NOMO-1 (cell line): ENCODE data around the gene TMEM132E.
"Not testable (repeated sequence)": the region's sequence is repeated elsewhere in the genome, so short reads cannot be mapped to it uniquely, and the experiment has no call there.

ENCODE experiments used
- DNase-seq, 2 experiments: peaks; one replicate each; lab custom pipeline; 2025; ENCODE audit not compliant: unreplicated experiment in 2 of 2; lab: John Stamatoyannopoulos, UW

TMEM132E gene, protein sequence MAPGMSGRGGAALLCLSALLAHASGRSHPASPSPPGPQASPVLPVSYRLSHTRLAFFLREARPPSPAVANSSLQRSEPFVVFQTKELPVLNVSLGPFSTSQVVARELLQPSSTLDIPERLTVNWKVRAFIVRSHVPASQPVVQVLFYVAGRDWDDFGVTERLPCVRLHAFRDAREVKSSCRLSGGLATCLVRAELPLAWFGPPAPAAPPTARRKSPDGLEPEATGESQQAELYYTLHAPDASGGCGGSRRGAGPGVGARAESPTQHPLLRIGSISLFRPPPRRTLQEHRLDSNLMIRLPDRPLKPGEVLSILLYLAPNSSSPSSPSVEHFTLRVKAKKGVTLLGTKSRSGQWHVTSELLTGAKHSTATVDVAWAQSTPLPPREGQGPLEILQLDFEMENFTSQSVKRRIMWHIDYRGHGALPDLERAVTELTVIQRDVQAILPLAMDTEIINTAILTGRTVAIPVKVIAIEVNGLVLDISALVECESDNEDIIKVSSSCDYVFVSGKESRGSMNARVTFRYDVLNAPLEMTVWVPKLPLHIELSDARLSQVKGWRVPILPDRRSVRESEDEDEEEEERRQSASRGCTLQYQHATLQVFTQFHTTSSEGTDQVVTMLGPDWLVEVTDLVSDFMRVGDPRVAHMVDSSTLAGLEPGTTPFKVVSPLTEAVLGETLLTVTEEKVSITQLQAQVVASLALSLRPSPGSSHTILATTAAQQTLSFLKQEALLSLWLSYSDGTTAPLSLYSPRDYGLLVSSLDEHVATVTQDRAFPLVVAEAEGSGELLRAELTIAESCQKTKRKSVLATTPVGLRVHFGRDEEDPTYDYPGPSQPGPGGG (N-terminal part only)

DNA sequence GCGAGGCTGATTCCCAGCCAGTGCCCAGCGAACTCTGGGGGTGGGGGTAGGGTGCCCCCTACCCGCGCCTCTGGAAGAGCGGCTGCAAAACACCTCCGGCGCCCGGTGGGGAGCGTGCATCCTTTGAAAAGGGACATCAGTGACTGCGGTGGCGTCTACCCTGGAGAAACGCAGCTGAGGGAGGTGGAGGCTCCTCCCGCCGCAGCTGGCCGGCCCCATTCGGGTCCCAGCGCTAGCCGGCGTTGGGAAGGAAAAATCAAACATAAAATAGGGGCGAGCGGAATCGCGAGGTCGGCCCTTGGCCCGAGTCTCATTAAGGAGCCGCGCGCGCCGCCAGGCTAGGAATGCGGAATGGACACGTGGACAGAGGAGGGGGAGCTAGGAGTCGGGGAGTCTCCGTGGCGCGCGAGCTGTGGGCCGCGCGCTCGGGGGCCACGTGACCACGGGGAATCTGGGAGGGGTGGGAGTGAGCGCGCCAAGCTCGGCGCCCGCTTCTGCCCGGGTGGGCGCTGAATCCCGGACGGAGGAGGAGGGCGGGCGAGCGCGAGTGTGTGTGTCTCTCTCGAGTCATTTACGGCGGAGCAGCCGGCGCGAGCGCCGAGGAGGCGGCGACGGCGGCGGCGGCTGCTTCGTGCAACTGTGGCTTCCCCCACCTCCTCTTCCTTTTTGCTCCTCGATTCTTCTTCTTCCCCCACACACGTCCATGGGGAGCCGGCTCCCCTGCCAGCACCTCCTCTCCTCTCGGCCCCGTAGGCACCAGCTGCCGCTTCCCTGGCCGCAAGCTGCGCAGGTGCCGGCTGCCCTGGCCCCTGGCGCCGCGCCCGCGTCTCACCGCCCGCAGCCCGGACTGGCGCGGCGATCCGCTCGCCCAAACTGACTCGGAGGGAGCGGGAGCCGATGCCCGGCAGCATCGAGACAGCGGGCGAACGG, at the start of gene TMEM132E:
Gene TMEM132E, plus strand, starts transcription at position 566 of the 930 bp plus-strand sequence. CDS start 1,495 bp downstream, outside the sequence.
- no peak for DNase-seq

- no peak for DNase-seq
Observed at GRCh38 chr17:34530918-34531317, 48.5 kb upstream of the TMEM132E start.

GRCh38 chr17:34532281-34533065, 46.9 kb upstream of the TMEM132E start:
- no peak for DNase-seq

- no peak for DNase-seq
Observed at GRCh38 chr17:34533806-34534527, 45.4 kb upstream of the TMEM132E start.

- DNase-seq = no peak
Observed at GRCh38 chr17:34537445-34537844, 41.9 kb upstream of the TMEM132E start.

- DNase-seq = not testable (repeated sequence)
Observed at GRCh38 chr17:34538582-34538981, 40.8 kb upstream of the TMEM132E start.

GRCh38 chr17:34539881-34540280, 39.5 kb upstream of the TMEM132E start:
- no peak for DNase-seq

- no peak for DNase-seq
Observed at GRCh38 chr17:34542700-34543336, 36.6 kb upstream of the TMEM132E start.

GRCh38 chr17:34547453-34548063, 31.8 kb upstream of the TMEM132E start:
- no peak for DNase-seq

DNA sequence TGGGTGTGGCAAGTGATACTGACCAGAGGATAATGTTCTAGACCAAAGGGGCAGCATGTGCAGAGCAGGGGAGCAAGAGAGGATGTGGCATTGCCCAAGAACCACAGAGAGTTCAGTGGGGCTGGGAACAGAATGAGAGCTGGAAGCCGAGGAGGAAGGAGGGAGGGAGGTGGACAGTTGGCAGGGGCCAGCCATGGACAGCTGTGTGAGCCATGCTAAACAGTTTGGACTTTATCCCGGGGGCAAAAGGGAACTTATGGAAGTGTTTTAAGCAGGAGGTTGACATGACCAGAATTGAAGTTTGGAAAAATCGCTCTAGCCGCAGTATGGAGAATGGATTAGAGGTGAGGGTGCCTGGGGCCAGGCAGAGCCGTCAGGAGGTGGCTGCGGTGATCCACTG, 29.4 kb upstream of the TMEM132E start:
- no peak for DNase-seq

DNA sequence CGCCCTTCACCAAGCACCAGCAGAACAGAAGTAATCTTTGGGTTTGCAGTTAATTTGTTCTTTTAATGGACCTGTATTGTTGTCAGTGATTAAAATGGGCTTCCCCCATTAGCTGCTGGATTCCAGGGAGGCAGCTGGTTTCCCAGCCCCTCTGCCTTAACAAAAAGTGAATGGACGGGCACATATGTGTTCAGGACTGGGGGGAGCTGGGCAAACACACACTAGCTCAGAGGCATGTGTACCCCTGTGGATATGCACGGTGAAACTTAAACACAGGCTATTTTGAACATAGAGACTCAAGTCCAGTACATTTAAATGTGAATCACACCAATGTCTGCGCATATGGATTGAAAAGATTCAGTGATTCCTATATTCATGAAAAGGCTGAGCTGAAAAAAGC, 25.5 kb upstream of the TMEM132E start:
- DNase-seq = no peak

- no peak for DNase-seq
Observed at GRCh38 chr17:34556384-34556783, 23.0 kb upstream of the TMEM132E start.

GRCh38 chr17:34556931-34557330, 22.5 kb upstream of the TMEM132E start:
- no peak for DNase-seq

GRCh38 chr17:34561328-34561727, 18.1 kb upstream of the TMEM132E start:
- no peak for DNase-seq

- DNase-seq = no peak
Observed at GRCh38 chr17:34562387-34562786, 17.0 kb upstream of the TMEM132E start.

DNA sequence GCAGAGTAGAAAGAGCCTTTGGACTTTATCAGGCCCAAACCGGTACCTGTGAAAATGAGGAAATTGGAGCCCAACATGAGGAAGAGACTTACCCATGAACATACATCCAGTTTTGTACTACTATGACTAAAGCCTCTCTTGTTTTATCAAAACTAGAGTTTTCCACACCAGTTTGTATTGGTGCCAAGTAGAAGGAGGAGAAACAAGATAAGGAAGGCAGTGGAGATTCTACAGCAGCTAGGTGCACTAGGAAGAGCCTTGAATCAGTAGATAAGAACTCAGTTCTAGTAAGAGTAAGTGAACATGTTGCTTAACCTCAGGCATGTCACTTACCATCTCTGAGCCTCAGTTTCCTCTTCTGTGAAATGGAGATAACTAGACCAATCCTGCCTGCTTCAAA, 13.7 kb upstream of the TMEM132E start:
- no peak for DNase-seq

GRCh38 chr17:34566201-34566600, 13.2 kb upstream of the TMEM132E start:
- DNase-seq = no peak

- no peak for DNase-seq
Observed at GRCh38 chr17:34566873-34567272, 12.5 kb upstream of the TMEM132E start.
